HG03565 (cell line): ENCODE results near the gene PELO.
"Not testable (repeated sequence)": the region's sequence is repeated elsewhere in the genome, so short reads cannot be mapped to it uniquely, and the experiment has no call there.

Source experiments
- ATAC-seq: cut with Tn5 transposase; IDR thresholded peaks from one replicate; pipeline ENCODE4 v1.9.1; 2021; ENCODE audit warnings: mild to moderate bottlenecking, moderate library complexity; ENCODE audit not compliant: unreplicated experiment

The PELO gene

DNA sequence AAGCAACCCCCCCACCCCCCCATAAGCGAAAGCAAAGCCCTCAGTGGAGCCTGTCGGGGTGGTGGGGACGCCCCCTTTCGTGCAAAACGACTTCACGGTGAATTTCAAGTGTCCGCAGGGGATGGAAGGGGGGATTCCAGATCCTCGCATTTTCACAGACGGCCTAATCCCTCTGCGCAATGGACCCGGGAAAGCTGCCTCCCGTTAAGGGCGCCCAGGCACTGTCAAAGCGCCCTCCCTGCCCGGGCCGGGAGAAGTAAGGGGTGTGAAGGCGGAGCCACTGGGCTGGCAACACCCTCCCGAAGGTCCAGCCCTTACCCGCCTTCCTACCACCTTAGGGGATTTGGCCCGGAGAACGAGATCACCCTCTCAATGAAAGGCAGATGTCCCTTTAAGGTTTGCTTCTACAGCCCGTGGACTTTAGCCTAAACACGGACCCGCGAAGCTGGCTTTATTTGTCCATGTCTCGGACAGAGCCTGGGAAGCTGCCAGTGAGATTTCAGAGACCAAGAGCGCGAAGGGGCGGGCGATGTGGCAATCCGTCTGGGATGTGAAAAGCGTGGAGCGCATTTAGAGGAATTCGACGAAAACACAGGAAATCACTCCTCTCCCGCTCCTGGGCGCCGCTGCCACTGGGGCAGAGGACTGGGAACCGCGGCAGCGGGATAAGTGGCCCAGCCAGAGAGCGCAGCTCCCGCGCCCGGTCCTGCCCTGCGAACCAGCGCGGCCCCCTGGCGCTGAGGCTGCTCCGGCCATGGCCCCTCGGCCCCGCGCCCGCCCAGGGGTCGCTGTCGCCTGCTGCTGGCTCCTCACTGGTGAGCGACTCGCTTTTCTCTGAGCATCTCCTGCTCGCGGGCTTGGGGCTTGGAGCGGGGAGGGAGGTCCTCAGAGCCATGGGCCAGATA lies at the start of gene PELO, which contains the start of gene ITGA1:
Gene PELO, plus strand, starts transcription at position 317 of the 905 bp plus-strand sequence. CDS start 12,479 bp downstream, outside the sequence.
Gene ITGA1, plus strand, starts transcription at position 317 of the 905 bp plus-strand sequence. Its CDS starts 438 bp downstream, at position 755.
- ATAC-seq, result peak; percentile 58

DNA sequence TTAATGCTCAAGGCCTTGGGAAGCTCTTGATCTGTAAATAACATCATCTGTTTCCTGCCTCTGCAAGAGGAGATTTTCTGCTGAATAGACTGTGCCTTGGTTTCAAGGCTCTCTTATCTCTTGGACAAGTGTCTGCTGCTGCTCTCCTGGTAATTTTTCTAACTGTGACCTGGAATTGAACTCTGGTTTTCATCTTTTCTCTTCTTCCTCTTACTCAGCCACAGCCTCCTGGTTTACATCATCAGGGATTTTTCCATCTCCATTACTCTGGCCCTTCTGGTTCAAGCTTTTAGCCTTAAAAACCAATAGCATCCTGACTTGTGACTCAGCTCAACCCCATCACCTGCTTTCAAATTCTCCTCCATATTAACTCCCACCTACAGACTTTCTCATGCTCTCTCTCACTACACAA lies 49.6 kb upstream of the PELO start:
- ATAC-seq, result peak; percentile 73

DNA sequence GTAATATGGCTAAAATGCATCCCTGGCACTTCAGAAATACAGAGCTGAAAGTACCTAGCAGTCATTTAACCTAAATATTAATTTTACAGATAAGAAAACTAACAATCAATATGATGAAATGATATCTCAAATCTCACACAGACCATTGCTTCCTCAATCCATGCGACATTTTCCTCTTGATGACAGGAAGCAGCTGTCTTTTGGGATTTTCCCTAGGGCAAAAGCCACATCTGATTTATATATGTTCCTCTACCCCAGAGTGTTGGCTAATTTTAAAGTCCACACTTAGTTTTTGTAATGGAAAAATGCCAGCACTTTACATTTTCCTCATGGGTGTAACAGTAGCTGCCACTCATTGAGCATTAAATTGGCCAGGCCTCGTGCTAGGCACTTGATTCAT lies 47.7 kb upstream of the PELO start:
- no peak for ATAC-seq

DNA sequence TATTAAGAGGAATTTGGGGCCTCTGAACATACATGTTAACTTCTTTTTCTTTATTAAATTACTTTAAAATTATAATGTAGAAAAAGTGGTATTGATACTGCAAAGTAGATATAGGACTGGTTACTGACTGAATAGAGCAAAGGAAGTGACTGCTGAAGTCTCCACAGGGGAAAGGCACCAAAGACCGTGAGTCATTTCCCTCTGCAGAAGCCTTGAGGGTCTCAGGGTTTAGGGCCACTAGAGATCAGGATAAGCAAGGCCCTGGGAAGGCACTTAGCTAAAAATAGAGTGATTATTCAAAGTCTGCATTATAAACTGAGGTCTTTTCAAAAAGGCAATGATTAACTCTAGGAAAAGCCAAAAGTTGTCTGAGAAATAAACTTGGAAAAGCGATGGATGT lies 44.7 kb upstream of the PELO start:
- ATAC-seq, result no peak

- ATAC-seq, result no peak
Measured at GRCh38 chr5:52743529-52743928, 44.2 kb upstream of the PELO start.

DNA sequence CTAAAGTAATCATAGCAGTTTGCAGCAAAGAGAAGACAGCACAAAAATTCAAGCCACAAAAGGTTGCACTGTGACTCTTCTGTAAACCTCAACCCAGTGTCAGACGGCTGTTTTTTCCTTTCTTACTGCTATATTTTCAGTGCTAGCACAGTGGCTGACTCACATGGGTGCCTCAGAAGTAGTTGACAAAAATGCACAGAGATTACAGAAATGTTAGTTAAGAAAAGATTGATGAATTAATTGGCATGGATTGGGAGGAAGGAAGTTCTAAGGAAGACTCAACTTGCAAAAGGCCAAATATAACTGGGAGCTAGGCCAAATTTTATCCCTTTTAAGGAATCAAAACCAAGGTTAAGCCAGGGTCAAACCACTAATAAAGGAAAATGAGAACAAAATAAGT lies 43.7 kb upstream of the PELO start:
- ATAC-seq, result peak; percentile 89

- ATAC-seq, result not testable (repeated sequence)
Measured at GRCh38 chr5:52744867-52745458, 42.8 kb upstream of the PELO start.

GRCh38 chr5:52746539-52746938 lies 41.2 kb upstream of the PELO start:
- no peak for ATAC-seq

DNA sequence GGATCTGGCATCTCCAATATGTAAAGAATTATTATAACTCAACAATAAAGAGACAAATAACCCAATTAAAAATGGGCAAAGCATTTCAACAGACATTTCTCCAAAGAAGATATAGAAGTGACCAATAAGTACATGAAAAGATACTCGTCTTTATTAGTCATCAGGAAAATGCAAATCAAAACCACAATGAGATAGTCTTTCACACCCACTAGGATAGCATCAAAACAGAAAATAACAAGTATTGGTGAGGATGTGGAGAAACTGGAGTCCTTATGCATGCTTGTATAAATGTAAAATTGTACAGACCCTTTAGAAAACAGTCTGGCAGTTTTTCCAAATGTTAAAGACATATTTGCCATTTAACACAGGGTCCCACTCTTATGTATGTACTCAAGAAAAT lies 39.1 kb upstream of the PELO start:
- peak; percentile 37 for ATAC-seq

DNA sequence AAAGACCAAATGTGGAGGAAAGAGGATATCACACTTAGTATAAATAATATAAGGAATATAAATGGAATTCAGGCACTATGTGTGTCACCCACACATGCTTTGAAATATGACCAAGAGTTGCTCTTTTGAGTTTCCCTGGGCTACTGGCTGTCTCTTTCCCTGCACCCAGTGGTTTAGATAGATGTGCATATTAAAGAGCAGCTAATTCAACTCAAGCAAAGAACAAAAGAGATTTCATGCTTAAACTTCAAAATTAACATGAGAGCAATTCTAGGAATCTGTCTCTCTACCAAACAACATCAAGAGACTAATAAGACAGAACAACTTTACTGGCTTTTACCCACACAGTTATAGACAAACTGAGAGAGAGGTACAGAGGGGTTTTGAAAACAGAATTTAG lies 38.0 kb upstream of the PELO start:
- no peak for ATAC-seq

DNA sequence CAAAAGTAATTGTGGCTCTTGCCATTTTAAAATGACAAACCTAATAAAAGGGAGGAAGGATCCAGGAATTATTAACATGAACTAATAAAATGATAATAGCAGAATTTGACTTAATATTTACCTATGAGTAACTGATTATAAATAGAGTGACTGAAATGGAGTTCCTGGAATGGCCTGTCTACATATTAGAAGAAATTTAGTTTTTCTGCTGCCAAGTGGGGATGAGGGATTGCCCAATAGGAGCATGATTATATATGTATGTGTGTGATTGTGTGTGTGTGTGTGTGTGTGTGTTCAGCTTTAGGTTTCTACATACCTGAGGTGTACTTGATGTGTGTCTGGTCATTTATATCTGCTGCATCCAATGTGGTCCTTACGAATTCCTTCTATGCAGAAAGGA lies 36.6 kb upstream of the PELO start:
- no peak for ATAC-seq

DNA sequence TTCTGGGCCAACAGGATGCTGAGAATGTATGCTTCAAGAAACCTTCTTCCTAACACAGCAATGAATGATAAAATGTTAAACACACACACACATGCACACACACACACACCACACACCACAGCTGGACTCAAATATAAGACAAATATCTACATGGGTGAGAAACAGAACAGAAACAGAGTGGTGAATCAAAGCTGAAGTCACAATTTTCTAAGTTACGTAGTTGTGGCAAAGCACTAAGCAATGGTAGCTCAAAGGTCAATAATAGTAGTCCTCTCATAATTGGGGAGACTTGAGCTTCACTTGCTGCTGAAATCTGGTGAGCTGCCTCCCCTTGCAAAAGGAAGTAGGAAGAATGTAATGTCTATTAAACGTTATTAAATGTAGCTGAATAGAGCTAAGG lies 33.7 kb upstream of the PELO start:
- no peak for ATAC-seq

GRCh38 chr5:52757527-52757926 lies 30.2 kb upstream of the PELO start:
- ATAC-seq, result no peak

DNA sequence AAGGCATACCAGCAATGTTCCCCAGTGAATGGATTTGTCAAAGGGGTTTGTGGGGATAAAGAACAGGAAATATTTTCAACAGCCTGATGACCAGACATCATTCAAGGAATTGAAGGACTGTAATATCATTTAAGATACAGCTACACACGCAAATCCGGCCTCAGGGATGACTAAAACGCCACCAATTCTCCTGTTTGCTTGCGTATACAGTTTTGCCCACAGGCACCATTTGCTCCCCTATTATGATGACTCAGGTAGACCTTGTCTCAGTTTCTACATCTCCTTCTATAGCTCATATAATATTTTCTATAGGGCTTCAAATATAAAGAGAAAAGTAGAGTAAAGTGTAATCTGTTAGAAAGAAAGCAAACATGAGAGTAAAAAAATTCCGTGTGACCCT lies 29.7 kb upstream of the PELO start:
- ATAC-seq, result no peak

- no peak for ATAC-seq
Measured at GRCh38 chr5:52759331-52759730, 28.4 kb upstream of the PELO start.

GRCh38 chr5:52760695-52761366 lies 26.9 kb upstream of the PELO start:
- ATAC-seq, result peak; percentile 62

DNA sequence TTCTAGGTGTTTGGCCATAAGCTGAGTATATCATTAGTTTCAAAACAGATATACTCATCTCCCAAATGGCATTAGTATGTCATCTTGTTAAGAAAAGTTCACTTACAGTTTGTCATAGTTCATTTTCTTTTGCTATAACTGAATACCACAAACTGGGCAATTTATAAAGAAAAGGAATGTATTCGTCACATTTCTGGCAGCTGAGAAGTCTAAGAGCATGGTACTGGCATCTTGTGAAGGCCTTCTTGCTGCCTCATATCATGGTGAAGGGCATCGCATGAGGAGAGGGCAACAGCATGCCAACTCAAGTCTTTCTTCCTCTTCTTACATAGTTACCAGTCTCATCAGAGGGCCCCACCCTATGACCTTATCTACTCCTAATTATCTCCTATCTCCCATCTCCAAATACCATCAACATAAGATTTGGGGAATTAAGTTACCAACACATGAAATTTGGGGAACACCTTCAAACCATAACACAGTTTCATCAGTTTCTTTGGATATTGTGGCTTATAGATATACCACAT lies 20.4 kb upstream of the PELO start:
- no peak for ATAC-seq

DNA sequence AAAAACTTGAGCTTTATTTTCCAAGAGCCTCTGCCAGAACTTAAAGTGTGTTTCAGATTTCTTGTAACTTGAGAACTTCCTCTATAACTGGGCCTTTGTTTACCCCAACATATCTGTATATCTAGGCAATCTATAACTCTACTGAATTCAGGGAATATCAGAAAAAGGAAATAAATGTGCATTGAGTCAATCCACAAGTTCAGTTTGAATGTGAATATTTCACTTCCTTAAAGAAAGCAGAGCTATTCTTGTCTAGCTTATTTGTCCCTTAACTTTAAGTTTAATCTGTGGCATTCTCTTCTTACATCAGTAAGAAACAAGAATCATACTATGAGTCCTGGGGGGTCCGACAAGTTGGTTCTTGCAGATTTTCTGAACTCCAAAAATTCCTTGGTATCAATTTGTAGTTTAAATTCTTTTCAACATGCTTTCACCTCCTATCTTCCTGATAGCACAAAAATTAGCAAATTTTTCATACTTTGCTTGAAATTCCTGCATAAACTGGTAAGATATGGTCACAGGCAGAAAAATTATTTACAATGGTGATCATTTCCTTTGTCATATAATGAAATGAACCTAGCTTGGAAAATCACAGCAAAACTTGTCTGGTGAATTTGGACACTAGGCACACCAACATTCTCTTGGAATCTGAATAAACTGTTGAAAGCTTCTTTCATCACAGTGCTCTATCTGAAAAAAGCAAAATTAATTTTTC lies 19.8 kb upstream of the PELO start:
- peak; percentile 44 for ATAC-seq

DNA sequence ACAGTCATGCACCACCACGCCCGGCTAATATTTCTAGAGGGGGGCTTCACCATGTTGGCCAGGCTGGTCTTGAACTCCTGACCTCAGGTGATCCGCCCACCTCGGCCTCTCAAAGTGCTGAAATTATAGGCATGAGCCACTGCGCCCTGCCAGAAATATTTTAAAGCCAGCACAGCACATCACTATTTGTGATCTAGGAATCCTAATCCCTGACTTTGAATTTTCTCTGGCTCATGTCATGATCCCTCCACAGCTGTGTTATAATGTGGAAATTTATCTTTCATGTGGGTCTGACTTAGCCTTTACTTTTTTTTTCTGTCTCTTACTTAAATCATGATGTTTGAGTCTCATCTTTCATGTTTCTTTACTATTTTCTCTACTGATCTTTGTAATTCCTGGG lies 18.7 kb upstream of the PELO start:
- no peak for ATAC-seq

GRCh38 chr5:52770287-52770939 lies 17.3 kb upstream of the PELO start:
- no peak for ATAC-seq
